HG02571 (cell line): ENCODE results near the gene GRM8.

Source experiments
- ATAC-seq: cut with Tn5 transposase; IDR thresholded peaks from one replicate; pipeline ENCODE4 v1.9.1; 2021; ENCODE audit warnings: mild to moderate bottlenecking, moderate library complexity; ENCODE audit not compliant: unreplicated experiment

Gene GRM8

DNA sequence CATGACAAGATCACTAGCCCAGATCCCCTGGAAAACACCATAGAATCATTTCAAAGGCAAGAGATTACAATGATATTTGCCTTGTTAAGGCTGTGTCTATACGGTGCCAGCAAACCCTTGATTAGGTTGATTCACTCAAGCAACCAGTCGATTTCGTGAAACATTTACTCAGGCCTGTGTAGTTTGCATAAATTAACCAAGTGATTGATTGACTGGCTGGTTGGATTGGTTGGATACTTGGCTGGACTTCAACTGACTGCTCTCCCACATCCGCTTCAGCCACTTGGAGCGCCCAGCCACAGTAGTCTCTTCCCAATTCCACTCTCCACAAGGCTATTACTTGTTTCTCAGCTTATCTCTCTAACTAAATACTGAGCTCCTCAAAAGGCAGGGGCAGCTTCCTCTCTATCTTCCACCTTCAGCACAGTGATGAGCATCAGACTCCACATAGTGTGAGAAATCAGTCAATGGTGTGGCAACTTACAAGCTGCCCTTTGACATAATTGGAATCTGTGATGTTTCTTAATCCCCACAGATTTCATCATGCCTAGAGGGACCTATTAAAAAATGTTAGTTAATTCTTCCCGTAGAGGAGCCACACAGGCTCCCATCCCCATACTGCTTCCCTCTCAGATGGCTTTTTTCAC lies 217.4 kb downstream of the GRM8 start:
- no peak for ATAC-seq

DNA sequence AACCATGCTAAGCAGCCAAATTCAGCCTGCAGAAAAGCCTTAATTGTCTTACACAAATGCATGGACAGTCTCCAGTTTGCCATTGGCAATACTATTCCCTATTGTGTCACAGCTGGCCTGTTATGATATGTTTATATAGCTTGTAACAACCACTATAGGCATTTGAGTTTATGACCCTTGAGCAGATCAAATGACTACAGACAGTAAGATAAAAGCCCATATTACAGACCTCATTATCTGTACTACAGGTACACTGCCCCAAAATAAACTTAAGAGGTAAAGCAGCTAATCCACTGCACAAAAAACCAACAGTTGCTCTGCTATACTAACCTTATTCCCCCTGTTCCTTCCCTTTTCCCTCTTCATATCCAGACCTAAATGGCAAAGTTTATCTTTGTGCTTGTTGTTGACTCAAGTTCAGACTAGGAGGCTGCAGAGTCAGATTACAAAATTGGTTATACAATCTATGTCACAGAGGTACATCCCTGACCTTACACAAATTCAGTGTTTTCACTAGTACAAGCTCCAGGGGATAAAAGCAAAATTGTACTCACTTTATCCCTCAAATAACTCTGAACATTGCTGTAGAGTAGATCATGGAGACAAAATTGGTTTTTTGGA lies 218.4 kb downstream of the GRM8 start:
- ATAC-seq, result no peak

DNA sequence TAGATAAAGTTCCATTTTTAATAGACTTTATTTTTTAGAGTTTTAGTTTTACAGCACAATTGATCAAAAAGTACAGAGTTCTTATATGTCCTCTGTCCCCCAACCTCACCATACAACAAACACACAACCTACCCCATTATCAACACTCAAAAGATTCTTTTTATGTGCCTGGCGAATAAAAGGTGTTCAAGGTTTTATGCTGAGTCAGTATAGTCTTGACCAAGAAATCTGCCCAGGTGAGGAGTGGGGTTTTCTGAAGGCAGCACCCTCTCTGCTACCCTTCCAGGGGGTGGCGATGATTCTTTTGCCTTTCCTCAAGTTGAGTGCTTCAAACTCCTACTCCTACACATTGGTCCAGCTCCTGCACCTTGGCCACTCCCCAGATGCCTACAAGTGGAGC lies 222.9 kb downstream of the GRM8 start:
- no peak for ATAC-seq

DNA sequence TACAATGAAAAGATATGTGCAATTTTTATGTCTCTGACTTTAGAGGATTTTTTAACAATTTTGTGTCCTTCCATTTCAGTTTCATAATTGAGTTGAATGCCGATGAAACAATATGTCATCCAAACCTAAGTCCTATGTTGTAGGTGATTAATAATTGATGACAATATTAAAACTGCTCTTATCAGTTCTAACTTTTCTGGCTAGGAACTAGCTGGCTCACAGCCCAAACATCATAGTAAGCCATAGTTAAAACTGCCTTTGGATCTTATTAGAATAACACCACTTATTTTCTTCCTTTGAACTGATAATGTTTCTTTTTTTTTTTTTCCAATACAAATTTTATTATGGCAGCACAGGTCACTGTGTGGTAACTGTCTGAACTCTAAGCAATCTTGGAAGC lies 230.9 kb downstream of the GRM8 start:
- ATAC-seq, result no peak

DNA sequence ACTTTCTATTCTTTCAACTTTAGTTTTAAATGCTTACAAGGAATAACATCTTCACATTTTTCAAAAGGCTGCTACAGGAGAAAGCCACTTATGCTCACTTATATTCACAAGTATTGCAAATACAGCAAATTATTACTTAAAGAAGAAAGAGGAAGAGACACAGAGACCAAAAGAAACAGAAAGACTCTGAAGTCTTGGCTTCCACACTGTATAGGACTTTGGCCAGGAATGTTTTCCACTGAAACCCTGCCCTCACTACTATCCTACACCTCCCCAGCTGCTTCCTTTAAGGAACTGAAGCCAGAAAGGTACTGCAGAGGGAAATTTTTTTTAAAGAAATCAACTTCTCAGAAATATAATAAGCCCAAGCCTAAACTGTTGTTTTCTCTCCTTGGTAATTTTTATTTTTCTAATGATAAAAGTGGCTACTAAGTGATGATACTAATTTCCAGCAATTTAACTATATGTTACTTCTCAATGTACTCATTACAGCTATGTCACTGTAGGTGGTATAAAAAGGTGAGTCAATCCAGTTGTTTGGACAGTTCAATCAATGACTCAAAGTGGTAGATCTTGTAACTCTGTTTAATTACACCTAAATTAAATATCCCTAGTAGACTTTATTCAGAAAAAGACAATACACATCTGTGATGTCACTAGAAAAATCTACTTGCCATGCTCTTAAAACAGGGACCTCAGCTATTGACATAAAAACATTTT lies 231.6 kb downstream of the GRM8 start:
- no peak for ATAC-seq

DNA sequence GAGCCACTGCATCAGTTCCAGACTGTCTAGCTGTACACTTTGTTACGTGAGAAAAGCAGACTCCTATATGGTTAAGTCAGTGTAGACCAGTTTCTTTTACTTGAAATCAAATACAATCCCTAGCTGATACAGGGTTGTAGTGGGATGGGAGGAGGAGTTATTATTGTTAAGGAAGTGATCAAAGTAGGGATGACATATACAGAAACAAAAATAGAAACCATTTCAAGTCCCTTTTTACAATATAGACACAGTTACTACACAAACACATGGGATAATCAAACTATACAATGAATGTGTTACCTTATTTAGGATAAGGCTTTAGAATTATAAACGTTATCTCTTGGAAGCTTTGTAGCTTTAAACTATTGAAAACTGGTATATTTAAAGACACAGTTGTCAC lies 233.9 kb downstream of the GRM8 start:
- ATAC-seq, result no peak

DNA sequence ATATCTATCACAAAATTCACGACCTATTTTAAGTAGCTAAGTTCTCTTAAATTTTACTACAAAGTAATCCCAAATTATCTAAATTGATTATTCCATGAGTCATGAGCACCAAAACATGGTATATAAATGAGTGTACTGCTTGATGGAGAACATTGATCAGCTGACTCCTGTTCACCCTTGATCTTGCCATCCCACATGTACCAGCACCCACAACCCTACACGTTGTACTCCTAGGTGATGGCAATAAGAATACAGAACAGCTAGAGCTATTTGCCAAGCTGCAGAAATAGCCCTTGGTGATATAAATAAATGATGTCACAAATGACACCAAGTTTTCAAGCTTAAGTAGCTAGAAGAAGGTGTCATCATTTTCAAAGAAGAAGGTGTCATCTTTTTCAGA lies 235.5 kb downstream of the GRM8 start:
- no peak for ATAC-seq

DNA sequence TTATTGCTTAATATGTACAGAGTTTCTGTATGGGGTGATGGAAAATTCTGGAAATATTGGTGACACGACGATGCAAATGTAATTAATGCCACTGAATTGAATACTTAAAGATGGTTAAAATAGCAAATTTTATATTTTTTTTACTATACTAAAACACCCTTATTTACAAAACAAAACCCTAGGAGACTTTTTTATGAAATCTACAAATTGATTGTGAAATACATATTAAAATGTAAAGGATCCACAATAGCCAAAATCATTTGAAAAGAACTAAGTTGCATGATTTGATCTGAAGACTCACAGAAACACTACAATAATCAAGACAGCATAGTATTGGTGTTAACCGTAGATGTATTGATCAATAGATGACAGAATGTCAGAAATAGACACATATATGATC lies 252.0 kb downstream of the GRM8 start:
- ATAC-seq, result no peak

DNA sequence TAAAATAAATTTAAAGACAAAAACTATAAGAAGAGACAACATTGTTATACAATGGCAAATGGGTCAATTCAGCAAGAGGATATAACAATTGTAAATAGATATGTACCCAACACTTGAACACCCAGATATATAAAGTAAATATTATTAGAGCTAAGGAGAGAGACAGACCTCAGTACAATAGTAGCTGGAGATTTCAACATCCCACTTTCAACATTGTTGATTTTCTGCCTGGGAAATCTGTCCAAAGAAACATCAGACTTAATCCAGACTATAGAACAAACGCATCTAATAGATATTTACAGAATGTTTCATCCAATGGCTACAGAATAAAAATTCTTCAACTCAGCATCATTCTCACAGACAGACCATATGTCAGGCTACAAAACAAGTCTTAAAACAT lies 256.1 kb downstream of the GRM8 start:
- no peak for ATAC-seq

DNA sequence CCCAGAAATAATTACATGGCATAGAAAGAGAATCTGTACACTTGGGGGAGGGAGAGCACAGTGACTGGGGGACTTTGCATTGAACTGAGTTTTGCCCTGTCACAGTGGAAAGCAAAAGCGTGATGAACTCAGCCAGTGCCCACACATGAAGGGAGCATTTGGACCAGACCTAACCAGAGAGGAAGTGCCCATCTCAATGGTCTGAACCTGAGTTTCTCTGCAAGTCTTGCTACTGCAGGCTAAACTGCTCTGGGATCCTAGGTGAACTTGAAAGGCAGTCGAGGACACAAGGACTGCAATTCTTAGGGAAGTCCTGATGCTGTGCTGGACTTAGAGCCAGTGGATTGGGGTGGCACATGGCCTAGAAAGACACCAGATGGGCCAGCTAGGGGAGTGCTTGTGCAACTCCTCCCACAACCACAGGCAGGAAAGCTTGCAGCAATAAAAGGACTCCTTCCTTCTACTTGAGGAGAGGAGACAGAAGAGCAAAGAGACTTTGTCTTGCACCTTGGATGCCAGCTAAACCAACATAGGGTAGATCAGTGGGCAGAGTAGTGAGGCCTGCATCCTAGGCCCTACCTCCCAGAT lies 259.0 kb downstream of the GRM8 start:
- no peak for ATAC-seq

DNA sequence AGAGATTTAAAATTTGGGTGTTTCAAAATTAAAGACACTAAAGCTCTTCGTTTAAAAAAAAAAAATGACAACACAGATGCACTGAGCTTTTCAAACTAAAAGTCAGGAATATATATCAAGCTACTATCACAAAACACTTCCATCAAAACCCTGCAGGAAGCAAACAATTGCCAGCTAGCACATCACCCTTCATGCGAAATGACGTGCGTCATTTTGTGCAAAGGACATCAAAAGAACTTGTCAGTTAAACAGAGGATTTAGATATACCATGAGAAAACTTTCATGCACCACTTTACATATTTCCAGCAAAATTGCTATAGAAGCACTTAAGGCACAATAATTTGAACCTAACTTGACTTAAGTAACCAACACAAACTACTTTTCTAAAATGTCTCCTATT lies 264.7 kb downstream of the GRM8 start:
- ATAC-seq, result no peak

DNA sequence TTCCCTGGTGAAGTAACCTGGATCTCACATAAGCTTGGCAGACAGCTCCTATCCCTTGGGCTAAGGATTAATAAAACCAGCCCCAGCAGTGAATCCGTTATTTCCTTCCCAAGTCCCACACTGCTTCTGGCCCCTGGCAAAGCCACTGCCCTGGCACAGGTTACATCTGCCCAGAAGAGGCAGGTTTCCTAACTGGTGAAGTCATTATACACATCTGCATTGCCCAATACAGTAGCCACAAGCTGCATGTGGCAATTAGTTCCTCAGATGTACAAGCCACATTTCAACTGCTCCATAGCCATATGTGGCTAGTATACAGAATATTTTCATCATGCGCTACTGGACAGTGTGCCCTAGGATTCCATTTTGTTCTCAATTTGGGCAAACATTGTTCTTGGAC lies 273.0 kb downstream of the GRM8 start:
- no peak for ATAC-seq

DNA sequence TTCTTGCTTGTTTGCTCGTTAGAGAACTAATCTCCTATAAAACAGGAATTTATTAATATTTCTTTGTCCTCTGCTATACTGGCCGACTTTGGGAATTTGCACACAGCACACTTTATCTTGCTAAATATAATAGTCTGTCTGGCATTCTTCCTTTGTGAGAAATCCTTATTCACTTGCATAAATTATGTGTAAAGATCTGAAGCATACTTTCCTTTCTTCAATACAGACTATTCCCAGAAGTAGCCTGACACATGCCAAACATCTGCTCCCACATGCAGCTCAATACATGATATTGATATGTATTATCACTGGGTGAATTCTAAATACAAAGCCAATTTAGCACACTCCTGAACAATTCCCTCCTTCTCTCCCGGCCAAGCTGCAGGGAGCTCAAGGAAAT lies 273.9 kb downstream of the GRM8 start:
- no peak for ATAC-seq

DNA sequence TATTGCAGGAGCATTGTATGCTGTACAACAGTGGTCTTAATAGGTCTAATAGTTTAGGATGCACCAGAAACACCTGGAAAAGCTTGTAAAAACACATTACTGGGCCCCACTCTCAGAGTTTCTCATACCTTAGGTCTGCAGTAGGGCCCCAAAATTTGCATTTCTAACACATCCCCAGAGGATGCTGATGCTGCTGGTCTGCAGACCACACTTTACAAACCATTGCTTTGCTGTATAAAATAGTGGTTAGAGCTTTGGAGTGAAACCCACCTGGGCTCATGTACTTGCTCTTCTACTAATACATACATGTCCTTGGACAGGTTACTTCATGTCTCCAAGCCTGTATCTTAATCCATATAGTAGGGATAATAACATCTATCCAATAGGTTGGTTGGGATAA lies 279.7 kb downstream of the GRM8 start:
- no peak for ATAC-seq

DNA sequence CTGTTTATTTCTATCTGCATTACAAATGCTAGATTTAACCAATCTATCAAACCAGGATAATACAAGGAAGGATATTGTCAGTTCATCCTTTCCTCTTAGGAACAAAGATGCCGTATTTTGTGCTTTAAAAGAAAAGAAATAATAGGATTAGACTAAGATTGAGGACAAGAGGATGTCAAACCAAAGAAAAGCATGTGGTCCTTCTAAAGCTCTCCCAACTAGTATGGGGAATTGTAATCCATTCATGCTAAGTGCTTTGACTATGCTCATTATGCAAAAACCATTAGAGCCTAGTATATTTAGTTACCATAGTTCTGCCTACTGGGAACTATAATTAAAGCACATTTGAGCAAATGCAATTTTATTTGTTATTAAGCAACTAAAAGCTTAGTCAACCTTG lies 280.2 kb downstream of the GRM8 start:
- ATAC-seq, result no peak

DNA sequence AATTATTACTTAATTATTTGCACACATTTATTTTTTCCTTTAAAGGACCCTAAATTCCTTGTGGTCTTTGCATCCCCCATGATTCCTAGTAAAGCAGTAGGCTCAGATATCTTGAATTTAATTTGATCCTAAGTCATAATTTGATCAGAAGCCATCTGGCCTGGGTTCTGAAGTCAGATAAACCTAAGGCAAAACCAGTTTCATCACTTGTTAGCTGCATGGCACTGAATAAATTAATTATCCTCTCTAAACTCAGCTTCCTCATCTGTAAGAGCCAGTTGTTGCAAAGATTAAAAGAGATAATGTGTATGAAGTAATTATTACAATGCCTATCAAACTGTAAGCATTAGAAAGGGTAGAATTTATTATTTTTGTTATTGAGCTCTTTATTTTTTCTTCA lies 293.1 kb downstream of the GRM8 start:
- no peak for ATAC-seq

DNA sequence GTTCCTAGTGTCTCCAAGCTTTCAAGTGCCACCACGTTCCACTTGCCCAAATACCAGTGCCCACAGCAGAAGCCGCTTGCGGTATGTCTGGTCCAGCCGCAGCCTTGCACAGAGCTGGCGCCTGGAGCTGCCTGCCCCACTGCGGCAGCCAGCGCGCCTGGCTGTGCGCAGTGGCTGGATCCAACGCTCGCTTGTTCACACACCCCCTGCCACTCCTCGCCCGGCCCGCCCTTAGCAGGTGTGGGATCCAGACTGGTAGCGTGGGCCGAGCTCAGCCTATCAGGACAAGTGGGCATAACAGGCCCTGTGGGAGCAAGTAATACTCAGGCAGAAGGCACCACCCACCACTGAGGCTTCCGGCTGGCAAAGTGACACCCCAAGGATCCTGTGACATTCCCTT lies 294.4 kb downstream of the GRM8 start:
- no peak for ATAC-seq

DNA sequence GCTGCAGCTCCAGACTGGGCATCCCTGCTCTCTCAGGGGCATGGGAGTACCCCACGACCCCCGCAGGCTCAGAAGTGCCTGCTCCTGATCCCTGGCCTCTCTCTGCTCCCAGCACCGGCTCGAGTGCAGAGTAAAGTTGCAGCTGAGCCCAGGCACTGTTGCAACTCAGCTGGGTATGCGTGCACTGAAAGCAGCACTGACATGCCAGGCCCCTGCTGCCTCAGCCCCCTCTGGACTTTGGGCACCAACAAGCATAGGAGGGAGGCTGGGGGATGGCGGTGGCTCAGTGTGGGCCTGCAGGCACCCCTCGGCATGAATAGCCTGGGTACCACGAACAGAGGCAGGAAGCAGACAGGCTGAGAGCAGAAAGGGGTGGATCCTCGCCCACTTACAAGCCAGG lies 295.3 kb downstream of the GRM8 start:
- ATAC-seq, result no peak

DNA sequence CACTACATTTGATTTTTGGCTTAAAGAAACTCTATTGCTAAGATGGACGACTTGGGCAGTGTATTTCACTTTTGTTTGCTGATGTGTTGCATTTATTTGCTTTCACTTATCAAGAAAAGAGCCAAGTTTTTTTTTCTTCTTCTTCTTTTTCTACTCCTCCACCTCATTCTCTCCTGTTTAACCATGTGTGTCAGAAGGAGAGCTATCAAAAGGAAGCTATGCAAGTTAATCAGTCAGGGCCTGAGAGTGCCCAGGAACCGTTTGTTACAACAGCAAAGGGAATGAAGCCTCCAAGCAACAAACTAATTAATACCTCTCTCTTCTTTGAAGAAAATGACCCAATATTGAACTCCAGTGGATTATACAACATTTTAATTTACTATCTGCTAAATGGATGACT lies 299.3 kb downstream of the GRM8 start:
- ATAC-seq, result no peak

DNA sequence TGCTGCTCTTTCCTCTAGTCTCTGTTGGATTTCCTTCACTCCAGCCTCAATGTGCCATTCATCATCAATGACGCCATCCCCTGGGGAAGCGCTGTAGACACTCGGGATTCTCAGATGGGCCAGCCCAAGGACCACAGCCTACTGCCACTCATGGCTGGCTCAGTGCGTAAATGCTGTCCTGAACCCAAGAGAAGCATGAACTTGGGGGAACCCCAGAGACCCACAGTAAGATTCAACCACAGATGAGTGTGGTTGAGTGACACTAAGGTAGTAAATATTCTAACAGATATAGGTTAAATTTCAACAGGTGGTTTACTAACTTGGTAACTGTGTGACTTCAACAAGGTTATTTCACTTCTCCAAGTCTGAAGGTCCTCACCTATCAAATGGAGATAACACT lies 304.1 kb downstream of the GRM8 start:
- ATAC-seq, result no peak

DNA sequence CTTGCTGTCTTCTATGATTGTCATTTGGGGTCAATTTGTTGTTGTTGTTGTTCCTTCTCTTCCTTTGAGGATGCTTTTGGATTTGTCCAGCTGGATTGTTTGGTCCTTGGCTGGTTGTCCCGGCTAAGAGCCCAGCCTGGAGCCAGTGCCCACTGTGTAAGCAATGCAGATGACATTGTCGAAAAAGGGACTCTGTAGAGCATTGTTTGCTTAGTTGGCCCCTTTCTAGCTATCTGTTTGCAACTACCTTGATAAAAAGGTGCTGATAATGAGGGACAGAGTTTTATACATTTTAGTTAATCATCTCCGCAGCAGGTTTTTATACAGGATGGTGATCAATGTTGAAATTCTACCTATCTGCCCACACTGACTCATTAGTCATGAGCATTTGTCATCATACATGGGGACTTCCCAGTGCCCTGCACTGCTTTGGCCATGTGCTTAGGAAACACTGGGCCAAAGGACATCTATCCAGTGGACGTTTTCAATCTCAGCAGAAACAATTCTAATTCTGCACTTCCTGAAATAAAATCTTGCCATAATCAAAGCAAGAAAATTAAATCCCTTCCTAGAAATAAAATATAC lies 311.9 kb downstream of the GRM8 start:
- ATAC-seq, result no peak

DNA sequence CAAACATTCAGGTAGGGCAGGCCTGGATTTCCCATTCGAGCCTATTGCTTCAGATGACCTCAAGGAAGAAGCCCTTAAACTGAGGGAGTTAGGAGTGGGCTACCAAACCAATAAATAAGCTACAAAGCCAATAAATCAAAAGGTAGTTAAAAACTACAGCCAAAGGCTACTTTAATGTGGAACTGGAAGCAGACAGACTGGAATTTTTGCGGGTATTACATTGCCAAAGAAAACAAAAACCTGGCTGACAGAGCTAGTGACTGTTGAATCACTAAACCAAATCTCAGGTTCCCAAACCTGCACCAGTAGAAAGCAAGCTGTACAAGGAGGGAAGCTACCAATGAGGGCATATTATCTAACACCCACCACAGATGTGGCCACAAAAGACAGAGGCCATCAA lies 315.6 kb downstream of the GRM8 start:
- no peak for ATAC-seq
